ENCODE data around the gene SYCN. TPM values are rescaled to one million over a fixed set of nuclear protein-coding genes. Genes with fewer than 3 reads are reported as not detected.

Gene SYCN
- total and polyA plus RNA-seq, 2 of the 13 experiments (the other 11 are each of a cell fraction or from before 2014, with no cell fraction given), result not detected

DNA sequence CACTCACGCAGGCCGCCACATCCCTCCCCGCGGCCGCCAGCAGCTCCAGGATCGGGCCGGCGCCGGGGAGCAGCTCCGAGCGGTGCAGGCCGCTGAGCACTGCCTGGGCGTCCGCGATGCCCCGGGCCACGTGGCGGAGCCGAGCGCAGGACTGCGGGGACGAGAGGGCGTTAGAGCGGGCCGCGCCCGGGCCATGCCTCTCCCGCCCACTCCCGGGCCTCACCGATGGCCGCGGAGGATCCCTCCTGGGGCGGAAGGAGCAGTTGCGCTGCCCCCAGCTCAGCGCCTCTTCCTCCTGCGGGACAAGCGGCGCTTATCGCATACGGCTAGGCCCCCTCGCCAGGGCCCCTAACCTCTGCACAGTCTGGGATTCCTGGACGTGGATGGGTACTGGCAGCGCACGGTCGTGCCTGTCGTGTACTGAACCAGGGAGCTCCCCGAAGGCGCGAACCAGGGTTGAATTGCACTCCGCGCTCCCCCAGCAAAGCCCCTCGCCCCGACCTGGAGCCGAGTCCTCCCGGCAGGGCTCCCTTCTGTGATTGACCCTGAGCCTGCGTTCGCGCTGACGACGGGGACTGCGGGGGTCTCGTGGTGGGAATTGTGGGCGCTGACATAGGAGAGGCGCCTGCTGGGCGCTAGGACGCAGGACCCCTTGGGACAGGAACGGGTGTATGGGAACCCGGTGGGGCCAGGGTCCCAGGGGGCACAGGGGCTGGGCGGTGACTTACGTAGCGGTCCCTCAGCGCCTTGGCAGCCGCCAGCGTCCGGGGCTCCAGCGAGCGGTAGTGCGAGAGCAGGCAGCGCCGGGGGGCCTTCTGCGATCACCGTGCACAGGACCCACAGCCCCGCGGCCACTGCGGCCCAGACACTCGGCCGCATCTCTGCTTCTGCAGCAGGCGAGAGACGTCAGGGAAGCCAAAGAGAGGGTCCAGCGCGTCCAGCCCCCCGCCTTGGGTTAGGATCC, 43.9 kb upstream of the SYCN start:
- Histone ChIP-seq H3K4me2 (ENCODE audit: low read depth, low read length) (no peak overlapping the region), H3K9ac (ENCODE audit: insufficient read depth, low read depth, low read length) (no peak overlapping the region), H3K9me3 (ENCODE audit: low read length) (no peaks in the 10 kb centered on the region), H3K4me1 (ENCODE audit: insufficient read depth, low read length) (no peaks in the 10 kb centered on the region), H4K20me1 (ENCODE audit: insufficient read depth, low read length) (no peaks in the 10 kb centered on the region), H3K79me2 (ENCODE audit: insufficient read depth, low read length) (no peaks in the 10 kb centered on the region), H2AFZ (ENCODE audit: low read length) (no peak overlapping the region), H3K27ac (ENCODE audit: extremely low read length, insufficient read depth, low read length) (no peak overlapping the region), H3K36me3 (replicated peaks in 1 of 2; ENCODE audit: control insufficient read depth in 1 of 2, insufficient read depth in 2 of 2, low read length in 2 of 2) (no peaks in the 10 kb centered on the region), H3K27me3 (ENCODE audit: control insufficient read depth in 1 of 2, insufficient read depth in 2 of 2, low read length in 2 of 2) (no peaks in the 10 kb centered on the region; a peak in 1 of 5 replicates), H3K4me3 (replicated peaks in 1 of 3; ENCODE audit: insufficient read depth in 1 of 3, low read depth in 2 of 3, low read length in 3 of 3) (no peak overlapping the region)
- in situ Hi-C loops (cut with HindIII; ENCODE audit: extremely low pct_ligation_motif_present, low pct_unique_long_range_greater_than_20kb) (no loop called here), intact Hi-C loops (cut with micrococcal nuclease; ENCODE audit: unreplicated experiment) (no loop called here)
- ChIA-PET CTCF (ENCODE audit: low intra/inter-chr PET ratio, low total read pairs) (no interaction called here), POLR2A (no interaction called here)
- 80% methylated on average over 53 of the region's 92 CpGs for WGBS (ENCODE audit: low lambda C conversion rate)
- no peak for TF ChIP-seq TCF7 (IDR thresholded peaks at IDR 0.05; ENCODE audit: low read depth)
- TF ChIP-seq TAF1 (CRISPR knock-in tag; IDR thresholded peaks at IDR 0.05), result no peak
- no peak for ATAC-seq
- FAIRE-seq, result no peak
- DNase-seq (ENCODE audit: low spot score), result no peak
- no TSS peak for BruUV-seq (replicated peaks)

DNA sequence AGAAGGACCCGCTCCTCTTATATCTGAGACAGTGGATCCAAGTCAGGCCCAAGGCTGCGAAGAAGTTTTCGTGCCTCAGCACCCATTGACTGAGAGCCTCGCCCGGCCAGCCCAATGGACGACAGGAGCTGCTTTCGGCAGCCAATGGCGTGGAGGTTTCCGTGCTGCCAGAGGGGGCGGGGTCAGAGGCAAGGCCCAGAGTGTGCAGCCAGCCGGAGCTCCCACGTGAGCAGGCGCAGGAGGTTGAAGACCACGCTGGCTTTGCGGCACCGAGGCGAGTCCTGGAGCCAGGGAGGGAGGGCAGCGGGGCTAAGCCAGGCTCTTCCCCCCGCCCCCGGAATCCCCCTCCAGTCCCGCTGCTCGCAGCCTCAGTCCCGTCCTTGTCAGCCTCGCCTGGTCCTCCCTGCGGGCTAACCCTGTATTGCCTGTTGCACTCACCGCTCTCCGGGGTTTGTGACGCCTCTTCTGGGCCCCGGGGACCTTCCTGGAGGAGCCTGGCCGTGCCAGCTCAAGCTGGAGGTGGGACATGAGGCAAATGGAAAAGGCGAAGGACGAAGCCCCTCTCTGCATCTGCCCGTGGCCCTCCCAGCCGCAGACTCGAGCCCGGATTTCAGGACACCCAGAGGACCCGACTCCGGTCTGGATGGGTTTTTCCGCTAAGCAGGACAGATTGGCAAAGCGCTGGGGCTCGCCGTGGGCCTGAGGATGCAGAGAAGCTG, 43.0 kb upstream of the SYCN start:
- ChIA-PET CTCF (ENCODE audit: low intra/inter-chr PET ratio, low total read pairs) (no interaction called here), POLR2A (no interaction called here)
- Histone ChIP-seq H2AFZ (ENCODE audit: low read length) (no peak overlapping the region), H3K27ac (ENCODE audit: extremely low read length, insufficient read depth, low read length) (no peak overlapping the region), H3K36me3 (replicated peaks in 1 of 2; ENCODE audit: control insufficient read depth in 1 of 2, insufficient read depth in 2 of 2, low read length in 2 of 2) (no peaks in the 10 kb centered on the region), H4K20me1 (ENCODE audit: insufficient read depth, low read length) (no peaks in the 10 kb centered on the region), H3K9ac (ENCODE audit: insufficient read depth, low read depth, low read length) (no peak overlapping the region), H3K27me3 (ENCODE audit: control insufficient read depth in 1 of 2, insufficient read depth in 2 of 2, low read length in 2 of 2) (no peaks in the 10 kb centered on the region; a peak in 1 of 5 replicates), H3K4me3 (replicated peaks in 1 of 3; ENCODE audit: insufficient read depth in 1 of 3, low read depth in 2 of 3, low read length in 3 of 3) (no peak overlapping the region), H3K79me2 (ENCODE audit: insufficient read depth, low read length) (no peaks in the 10 kb centered on the region), H3K4me2 (ENCODE audit: low read depth, low read length) (no peak overlapping the region), H3K4me1 (ENCODE audit: insufficient read depth, low read length) (no peaks in the 10 kb centered on the region), H3K9me3 (ENCODE audit: low read length) (no peaks in the 10 kb centered on the region)
- DNase-seq (ENCODE audit: low spot score) (no peak), ATAC-seq (no peak; the same call in 2 of the 3 replicates), FAIRE-seq (no peak)
- intact Hi-C loops (cut with micrococcal nuclease; ENCODE audit: unreplicated experiment) (no loop called here), in situ Hi-C loops (cut with HindIII; ENCODE audit: extremely low pct_ligation_motif_present, low pct_unique_long_range_greater_than_20kb) (no loop called here)
- WGBS (ENCODE audit: low lambda C conversion rate), result 62% methylated on average over 10 of the region's 42 CpGs
- BruUV-seq (replicated peaks), result no TSS peak
- TF ChIP-seq, protein P1, sequence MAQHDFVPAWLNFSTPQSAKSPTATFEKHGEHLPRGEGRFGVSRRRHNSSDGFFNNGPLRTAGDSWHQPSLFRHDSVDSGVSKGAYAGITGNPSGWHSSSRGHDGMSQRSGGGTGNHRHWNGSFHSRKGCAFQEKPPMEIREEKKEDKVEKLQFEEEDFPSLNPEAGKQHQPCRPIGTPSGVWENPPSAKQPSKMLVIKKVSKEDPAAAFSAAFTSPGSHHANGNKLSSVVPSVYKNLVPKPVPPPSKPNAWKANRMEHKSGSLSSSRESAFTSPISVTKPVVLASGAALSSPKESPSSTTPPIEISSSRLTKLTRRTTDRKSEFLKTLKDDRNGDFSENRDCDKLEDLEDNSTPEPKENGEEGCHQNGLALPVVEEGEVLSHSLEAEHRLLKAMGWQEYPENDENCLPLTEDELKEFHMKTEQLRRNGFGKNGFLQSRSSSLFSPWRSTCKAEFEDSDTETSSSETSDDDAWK (CRISPR knock-in tag; IDR thresholded peaks at IDR 0.05), result no peak
- TF ChIP-seq ZNF83 (CRISPR knock-in tag; IDR thresholded peaks at IDR 0.05; ENCODE audit: borderline replicate concordance) (no peak), ZFP36L1 (CRISPR knock-in tag; IDR thresholded peaks at IDR 0.05) (no peak), FOXA1 (IDR thresholded peaks at IDR 0.05) (no peak), FOXA1 (CRISPR knock-in tag; IDR thresholded peaks at IDR 0.05) (no peak), ZKSCAN8 (CRISPR knock-in tag; IDR thresholded peaks at IDR 0.05; ENCODE audit: borderline replicate concordance) (no peak), ZNF333 (CRISPR knock-in tag; IDR thresholded peaks at IDR 0.05; ENCODE audit: borderline replicate concordance) (no peak), SOX6 (IDR thresholded peaks at IDR 0.05) (no peak), SOX6 (CRISPR knock-in tag; IDR thresholded peaks at IDR 0.05) (no peak), SP2 (CRISPR knock-in tag; IDR thresholded peaks at IDR 0.05) (no peak)
- TF ChIP-seq, protein P2, sequence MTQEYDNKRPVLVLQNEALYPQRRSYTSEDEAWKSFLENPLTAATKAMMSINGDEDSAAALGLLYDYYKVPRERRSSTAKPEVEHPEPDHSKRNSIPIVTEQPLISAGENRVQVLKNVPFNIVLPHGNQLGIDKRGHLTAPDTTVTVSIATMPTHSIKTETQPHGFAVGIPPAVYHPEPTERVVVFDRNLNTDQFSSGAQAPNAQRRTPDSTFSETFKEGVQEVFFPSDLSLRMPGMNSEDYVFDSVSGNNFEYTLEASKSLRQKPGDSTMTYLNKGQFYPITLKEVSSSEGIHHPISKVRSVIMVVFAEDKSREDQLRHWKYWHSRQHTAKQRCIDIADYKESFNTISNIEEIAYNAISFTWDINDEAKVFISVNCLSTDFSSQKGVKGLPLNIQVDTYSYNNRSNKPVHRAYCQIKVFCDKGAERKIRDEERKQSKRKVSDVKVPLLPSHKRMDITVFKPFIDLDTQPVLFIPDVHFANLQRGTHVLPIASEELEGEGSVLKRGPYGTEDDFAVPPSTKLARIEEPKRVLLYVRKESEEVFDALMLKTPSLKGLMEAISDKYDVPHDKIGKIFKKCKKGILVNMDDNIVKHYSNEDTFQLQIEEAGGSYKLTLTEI (CRISPR knock-in tag; conservative IDR thresholded peaks at IDR 0.05), result no peak
